Right kidney (tissue), 1 donor: ENCODE data around the gene ARL4A.

Source experiments
- DNase-seq: peaks from one replicate; pipeline ENCODE4 v3.0.0-alpha.2; 2016

The ARL4A gene

GRCh38 chr7:12725575-12726316 is 38.3 kb downstream of the ARL4A start:
- no peak for DNase-seq

- no peak for DNase-seq
Observed at GRCh38 chr7:12726908-12727307, 39.5 kb downstream of the ARL4A start.

GRCh38 chr7:12727455-12728191 is 40.2 kb downstream of the ARL4A start:
- no peak for DNase-seq

- DNase-seq: no peak
Observed at GRCh38 chr7:12728192-12728538, 40.7 kb downstream of the ARL4A start.

- DNase-seq: no peak
Observed at GRCh38 chr7:12729112-12729511, 41.7 kb downstream of the ARL4A start.

- no peak for DNase-seq
Observed at GRCh38 chr7:12730523-12730922, 43.1 kb downstream of the ARL4A start.

GRCh38 chr7:12731214-12731656 is 43.8 kb downstream of the ARL4A start:
- no peak for DNase-seq

GRCh38 chr7:12731775-12732174 is 44.3 kb downstream of the ARL4A start:
- DNase-seq: no peak

GRCh38 chr7:12732428-12732827 is 45.0 kb downstream of the ARL4A start:
- no peak for DNase-seq

- no peak for DNase-seq
Observed at GRCh38 chr7:12735923-12736322, 48.5 kb downstream of the ARL4A start.

- DNase-seq: no peak
Observed at GRCh38 chr7:12737373-12737772, 49.9 kb downstream of the ARL4A start.

- no peak for DNase-seq
Observed at GRCh38 chr7:12737836-12738235, 50.4 kb downstream of the ARL4A start.

- DNase-seq: no peak
Observed at GRCh38 chr7:12738665-12739064, 51.2 kb downstream of the ARL4A start.
